Endodermal cell (in vitro differentiated cells): Measurements from ENCODE around the gene SYCP3. TPM values are rescaled to one million over a fixed set of nuclear protein-coding genes. Genes with fewer than 3 reads are reported as not detected.

Source experiments
- DNase-seq: peaks from one replicate; pipeline ENCODE4 v3.0.0-alpha.2; 2017
- H3K27ac ChIP-seq: 2 replicates; pipeline ENCODE4 v1.5.1; 2013; ENCODE audit warnings: mild to moderate bottlenecking, low read depth, low read length, moderate library complexity
- H3K27me3 ChIP-seq: 2 replicates; pipeline ENCODE4 v1.6.1; 2013; ENCODE audit warnings: mild to moderate bottlenecking, low read length, moderate library complexity; ENCODE audit not compliant: insufficient read depth, control insufficient read depth, poor library complexity, severe bottlenecking
- H3K36me3 ChIP-seq: 2 replicates; pipeline ENCODE4 v1.7.0; 2013; ENCODE audit warnings: mild to moderate bottlenecking, low read length, moderate library complexity; ENCODE audit not compliant: control insufficient read depth, insufficient read depth
- H3K4me1 ChIP-seq: one replicate; pipeline ENCODE4 v1.7.0; 2013; ENCODE audit warnings: low read length; ENCODE audit not compliant: control insufficient read depth, insufficient read depth
- H3K4me3 ChIP-seq: 2 replicates; pipeline ENCODE4 v1.5.1; 2013; ENCODE audit warnings: mild to moderate bottlenecking, low read length, moderate library complexity
- H3K9ac ChIP-seq: 2 replicates; pipeline ENCODE4 v1.6.1; 2013; ENCODE audit warnings: mild to moderate bottlenecking, low read length, moderate library complexity; ENCODE audit not compliant: poor library complexity, severe bottlenecking; ENCODE audit errors: extremely low read depth
- H3K9me3 ChIP-seq: 2 replicates; pipeline ENCODE4 v1.6.1; 2013; ENCODE audit warnings: mild to moderate bottlenecking, low read length, moderate library complexity; ENCODE audit not compliant: control insufficient read depth
- H3K27ac Mint-ChIP-seq: 2 replicates; pipeline ENCODE4 v1.8.0; 2020; ENCODE audit warnings: mixed read lengths
- H3K27me3 Mint-ChIP-seq: 2 replicates; pipeline ENCODE4 v1.8.0; 2021; ENCODE audit warnings: mild to moderate bottlenecking, mixed read lengths; ENCODE audit not compliant: insufficient read depth
- H3K36me3 Mint-ChIP-seq: 2 replicates; pipeline ENCODE4 v1.8.0; 2020; ENCODE audit warnings: low read depth, mixed read lengths
- H3K4me1 Mint-ChIP-seq: 2 replicates; pipeline ENCODE4 v1.8.0; 2020; ENCODE audit warnings: mixed read lengths
- H3K4me3 Mint-ChIP-seq: 2 replicates; pipeline ENCODE4 v1.8.0; 2020; ENCODE audit warnings: mild to moderate bottlenecking, moderate library complexity, mixed read lengths
- H3K9me3 Mint-ChIP-seq: 2 replicates; pipeline ENCODE4 v1.8.0; 2020; ENCODE audit warnings: mild to moderate bottlenecking, mixed read lengths
- CTCF ChIP-seq: fragments of 200-600 bp; sonication (generic); conservative IDR thresholded peaks from 2 replicates; pipeline ENCODE4 v1.5.0; 2021; ENCODE audit warnings: antibody characterized with exemption, mild to moderate bottlenecking
- WGBS, 2 experiments: methylation state at CpG; one replicate each; pipeline versions ENCODE4 v1.1.5 to v1.1.7; 2013; ENCODE audit warnings: missing lambda C conversion rate in 2 of 2, mixed read lengths in 1 of 2; ENCODE audit not compliant: insufficient coverage in 1 of 2, insufficient read length in 1 of 2; 5-methylcytosine and 5-hydroxymethylcytosine counted together
- total RNA-seq, 2 donors: library from RNA; stranded (reverse); fragmentation: NEBNext Ultra II Directional in 1 of 2; extraction: Animal tissue kit (Norgen Biotek cat#: 25700) in 1 of 2; gene quantifications; 2 replicates in 1 of 2; 3 replicates in 1 of 2; pipeline ENCODE4 v1.2.1, GENCODE V29; 2021

The SYCP3 gene
- total RNA-seq, 2 donors from 2014 or later = not detected

- Histone ChIP-seq H3K27ac (no peak overlapping the region), H3K4me1 (no peaks in the 10 kb centered on the region), H3K4me3 (no peak overlapping the region), H3K9me3 (no peaks in the 10 kb centered on the region), H3K36me3 (peaks cover 15% of the 10 kb centered on the region), H3K27me3 (no peaks in the 10 kb centered on the region), H3K9ac (no peak overlapping the region)
- Mint-ChIP-seq H3K4me1 (no peaks in the 10 kb centered on the region), H3K4me3 (no peak overlapping the region), H3K36me3 (peaks cover 19% of the 10 kb centered on the region), H3K9me3 (no peaks in the 10 kb centered on the region), H3K27ac (no peak overlapping the region), H3K27me3 (no peaks in the 10 kb centered on the region)
- no peak for TF ChIP-seq CTCF
- DNase-seq = no peak
- 98% methylated on average over 5 of the region's 5 CpGs; no CpG with 5 or more reads in 1 of the 2 experiments for WGBS, 2 experiments
Observed at GRCh38 chr12:101761350-101761749, 22.1 kb upstream of the SYCP3 start.

GRCh38 chr12:101759396-101760047 lies 20.3 kb upstream of the SYCP3 start:
- H3K27ac Mint-ChIP-seq = no peak overlapping the region

GRCh38 chr12:101750152-101750551 lies 10.9 kb upstream of the SYCP3 start:
- 85 to 100% methylated on average over 2 to 4 of the region's 4 CpGs for WGBS, 2 experiments
- no peaks in the 10 kb centered on the region for H3K9me3 ChIP-seq
- Mint-ChIP-seq H3K36me3 (peaks cover 13% of the 10 kb centered on the region), H3K27me3 (no peaks in the 10 kb centered on the region), H3K9me3 (no peaks in the 10 kb centered on the region), H3K27ac (no peak overlapping the region), H3K4me3 (no peak overlapping the region), H3K4me1 (no peaks in the 10 kb centered on the region)
- H3K9ac ChIP-seq = no peak overlapping the region
- H3K4me1 ChIP-seq = no peaks in the 10 kb centered on the region
- peaks cover 23% of the 10 kb centered on the region for H3K36me3 ChIP-seq
- H3K27me3 ChIP-seq = no peaks in the 10 kb centered on the region
- no peak overlapping the region for H3K27ac ChIP-seq
- H3K4me3 ChIP-seq = no peak overlapping the region
- no peak for TF ChIP-seq CTCF
- DNase-seq = no peak

More at GRCh38 chr12:101759396-101760047, 20.3 kb upstream of the SYCP3 start:
- Histone ChIP-seq H3K9ac (no peak overlapping the region), H3K36me3 (peaks cover 8% of the 10 kb centered on the region), H3K27ac (no peak overlapping the region), H3K4me3 (no peak overlapping the region), H3K9me3 (no peaks in the 10 kb centered on the region), H3K4me1 (no peaks in the 10 kb centered on the region), H3K27me3 (no peaks in the 10 kb centered on the region)
- no peaks in the 10 kb centered on the region for H3K4me1 Mint-ChIP-seq
- DNase-seq = no peak
- H3K36me3 Mint-ChIP-seq = peaks cover 15% of the 10 kb centered on the region
- no peaks in the 10 kb centered on the region for H3K27me3 Mint-ChIP-seq
- WGBS, 2 experiments = 79 to 89% methylated on average over 5 of the region's 5 CpGs
- peak; percentile 82 for TF ChIP-seq CTCF
- H3K9me3 Mint-ChIP-seq = no peaks in the 10 kb centered on the region
- no peak overlapping the region for H3K4me3 Mint-ChIP-seq
